MV-4-11 (cell line): Measurements from ENCODE around the gene CSRP2.
A peak's percentile ranks its signal among the peaks of the same experiment; 100 is the strongest.

ENCODE experiments used
- DNase-seq: peaks from one replicate; lab custom pipeline; 2025; lab: John Stamatoyannopoulos, UW

The CSRP2 gene

DNA sequence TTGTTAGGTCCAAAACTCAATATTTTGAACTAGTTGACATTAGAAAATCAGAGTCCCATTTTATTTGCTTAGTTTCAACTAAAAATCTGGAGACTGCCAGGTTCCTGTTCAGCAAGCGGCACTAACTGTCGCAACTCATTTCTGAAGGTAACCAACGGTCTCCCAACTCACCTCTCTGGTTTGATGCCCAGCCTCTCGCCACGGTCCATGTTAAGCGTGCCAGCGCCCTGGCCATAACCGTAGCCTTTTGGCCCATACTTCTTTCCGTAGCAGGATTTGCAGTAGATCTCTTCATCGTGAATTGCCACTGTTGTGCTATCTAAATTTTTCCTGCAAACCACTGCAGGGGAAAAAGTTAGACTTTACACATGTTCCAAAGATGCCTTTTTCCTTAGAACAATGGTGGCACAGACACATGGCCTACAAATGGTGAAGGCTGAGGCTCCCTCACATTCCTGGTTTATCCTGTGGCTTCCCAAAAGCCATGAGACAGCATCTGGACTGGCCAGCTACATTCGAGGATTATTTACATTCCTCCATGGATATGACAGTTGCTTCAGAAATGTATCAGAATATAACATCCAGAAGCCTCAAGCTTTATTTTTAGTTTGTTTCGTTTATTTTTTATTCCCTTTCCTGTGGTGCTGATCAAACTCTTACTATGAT, 15.7 kb downstream of the CSRP2 start:
- no peak for DNase-seq

DNA sequence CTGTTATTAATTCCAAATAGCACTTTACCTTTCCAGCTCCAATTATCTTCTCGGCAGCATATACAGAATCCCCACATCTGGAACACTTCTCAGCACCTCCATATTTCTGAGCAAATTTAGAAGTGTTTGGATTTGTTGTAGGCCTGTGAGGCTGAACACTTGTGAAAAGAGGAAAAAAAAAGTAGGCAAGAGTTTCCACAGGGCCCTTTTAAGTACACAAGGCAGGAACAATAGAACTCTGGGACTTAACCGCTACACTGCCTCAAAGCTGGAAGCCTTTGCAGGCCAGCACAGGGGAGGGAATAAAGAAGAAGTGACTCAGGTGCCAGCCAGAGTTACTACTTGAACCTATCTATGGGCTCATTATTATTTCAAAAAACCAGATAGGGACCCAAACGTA, 18.6 kb downstream of the CSRP2 start:
- no peak for DNase-seq

- DNase-seq: no peak
Observed at GRCh38 chr12:76859611-76860010, 19.2 kb downstream of the CSRP2 start.

GRCh38 chr12:76856018-76856644, 22.7 kb downstream of the CSRP2 start:
- no peak for DNase-seq

DNA sequence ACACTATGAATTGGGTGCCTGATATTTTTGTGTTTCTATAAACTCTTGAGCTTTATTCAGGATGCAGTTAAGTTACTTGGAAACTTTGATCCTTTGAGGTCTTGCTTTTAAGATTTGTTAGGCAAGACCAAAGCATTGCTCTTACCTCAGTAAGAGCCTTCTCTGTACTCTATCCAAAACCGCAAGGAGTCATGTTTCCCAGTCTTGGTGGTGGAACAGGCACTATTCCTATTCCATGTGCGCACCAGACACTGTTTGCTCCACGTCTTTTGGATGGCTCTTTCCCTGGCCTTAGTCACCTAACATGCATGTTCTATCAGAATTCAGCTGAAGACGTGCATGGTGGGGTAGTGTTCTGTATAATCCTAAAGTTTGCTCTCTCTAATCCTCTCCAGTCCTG, 23.5 kb downstream of the CSRP2 start:
- DNase-seq: no peak

- DNase-seq: no peak
Observed at GRCh38 chr12:76852106-76852505, 26.7 kb downstream of the CSRP2 start.

- no peak for DNase-seq
Observed at GRCh38 chr12:76848132-76848531, 30.7 kb downstream of the CSRP2 start.

DNA sequence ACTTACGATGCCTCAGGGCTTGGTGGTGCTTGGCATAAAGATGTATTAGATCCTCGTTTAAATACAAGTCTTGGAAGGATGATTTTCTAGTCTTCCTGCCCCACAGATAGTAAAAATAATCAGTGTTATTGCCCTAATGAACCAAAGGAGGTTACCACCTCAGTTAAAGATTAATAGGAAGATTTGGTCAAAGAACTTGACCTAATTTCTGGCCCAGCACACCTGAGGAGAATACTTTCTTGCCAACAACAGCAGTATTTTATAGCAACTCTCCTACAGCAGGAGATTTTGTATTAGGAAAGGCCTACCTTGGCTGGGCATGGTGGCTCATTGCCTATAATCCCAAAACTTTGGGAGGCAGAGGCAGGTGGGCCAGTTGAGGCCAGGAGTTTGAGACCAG, 31.6 kb downstream of the CSRP2 start:
- no peak for DNase-seq

DNA sequence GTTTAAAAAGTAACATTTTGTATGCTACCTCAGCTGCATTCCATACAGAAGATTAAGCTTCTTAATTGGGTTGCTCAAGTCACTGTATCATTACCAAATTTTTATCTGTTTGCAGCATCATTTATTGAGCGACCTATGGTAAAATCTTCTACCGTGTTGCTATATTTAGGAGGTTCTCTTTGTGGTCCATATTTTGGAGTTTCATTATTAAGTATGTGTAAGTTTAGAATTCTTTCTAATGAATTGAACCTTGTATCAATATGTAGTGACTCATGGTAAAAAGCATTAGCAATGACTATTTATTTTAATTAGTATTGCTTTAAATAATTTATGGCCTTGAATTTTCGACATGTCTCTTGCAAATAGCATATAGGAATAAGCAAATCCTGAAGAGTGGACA, 42.2 kb downstream of the CSRP2 start:
- DNase-seq: no peak

- DNase-seq: no peak
Observed at GRCh38 chr12:76830436-76830835, 48.4 kb downstream of the CSRP2 start.

- peak; percentile 6 for DNase-seq
Observed at GRCh38 chr12:76820888-76821482, 57.8 kb downstream of the CSRP2 start.

DNA sequence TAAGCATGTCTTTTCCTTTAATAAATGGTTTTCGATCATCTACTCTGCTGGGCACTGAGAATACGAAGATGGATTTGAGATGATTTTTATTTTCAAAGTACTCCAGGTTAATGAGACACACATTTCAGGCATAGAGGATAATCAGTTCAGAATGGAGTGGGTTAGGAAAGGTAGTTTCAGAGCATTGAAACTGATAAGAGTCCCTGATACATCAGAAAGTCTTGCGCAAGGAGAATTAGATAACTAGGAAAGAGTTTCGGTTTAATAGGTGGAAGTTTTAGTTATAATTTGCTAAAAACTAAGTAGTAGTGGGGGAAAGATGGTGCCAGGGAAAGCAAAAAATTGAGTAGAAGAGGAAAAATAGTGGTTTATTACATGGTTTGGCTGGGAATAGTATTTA, 64.8 kb downstream of the CSRP2 start:
- DNase-seq: no peak

DNA sequence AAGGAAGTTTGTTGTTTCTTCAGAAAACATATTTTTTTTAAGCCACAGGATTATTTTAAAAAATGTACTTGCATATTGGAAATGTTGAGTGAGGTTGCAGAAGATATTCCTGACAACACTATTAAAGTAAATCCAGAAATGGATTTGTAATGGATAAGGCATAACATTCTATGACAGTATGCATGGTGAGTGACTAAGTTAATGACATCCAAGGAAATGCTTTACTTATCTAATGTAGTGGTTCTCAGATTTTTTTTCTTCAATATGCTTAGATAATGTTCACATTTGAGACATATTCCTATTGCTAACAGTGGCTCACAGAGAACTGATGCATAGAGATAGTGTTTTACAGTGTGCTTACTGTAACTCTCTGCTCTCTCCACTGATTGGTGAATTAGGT, 65.6 kb downstream of the CSRP2 start:
- DNase-seq: no peak

DNA sequence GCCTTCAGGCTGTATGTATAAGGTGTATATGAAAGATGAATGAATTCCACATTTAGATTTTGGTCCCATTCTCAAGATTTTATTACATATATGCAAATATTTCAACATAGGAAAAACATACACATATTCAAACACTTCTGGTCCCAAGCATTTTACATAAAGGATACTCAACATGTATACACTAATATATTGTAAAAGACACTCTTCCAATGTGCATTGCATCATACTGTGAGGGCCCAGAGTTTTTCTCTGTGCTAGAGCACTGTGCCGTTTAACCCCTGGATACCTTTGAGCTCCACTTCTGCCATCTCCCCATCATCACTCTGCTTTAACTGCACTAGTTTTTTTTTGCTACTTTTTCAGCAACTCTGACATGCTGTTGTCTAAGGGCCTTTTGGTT, 66.8 kb downstream of the CSRP2 start:
- no peak for DNase-seq

DNA sequence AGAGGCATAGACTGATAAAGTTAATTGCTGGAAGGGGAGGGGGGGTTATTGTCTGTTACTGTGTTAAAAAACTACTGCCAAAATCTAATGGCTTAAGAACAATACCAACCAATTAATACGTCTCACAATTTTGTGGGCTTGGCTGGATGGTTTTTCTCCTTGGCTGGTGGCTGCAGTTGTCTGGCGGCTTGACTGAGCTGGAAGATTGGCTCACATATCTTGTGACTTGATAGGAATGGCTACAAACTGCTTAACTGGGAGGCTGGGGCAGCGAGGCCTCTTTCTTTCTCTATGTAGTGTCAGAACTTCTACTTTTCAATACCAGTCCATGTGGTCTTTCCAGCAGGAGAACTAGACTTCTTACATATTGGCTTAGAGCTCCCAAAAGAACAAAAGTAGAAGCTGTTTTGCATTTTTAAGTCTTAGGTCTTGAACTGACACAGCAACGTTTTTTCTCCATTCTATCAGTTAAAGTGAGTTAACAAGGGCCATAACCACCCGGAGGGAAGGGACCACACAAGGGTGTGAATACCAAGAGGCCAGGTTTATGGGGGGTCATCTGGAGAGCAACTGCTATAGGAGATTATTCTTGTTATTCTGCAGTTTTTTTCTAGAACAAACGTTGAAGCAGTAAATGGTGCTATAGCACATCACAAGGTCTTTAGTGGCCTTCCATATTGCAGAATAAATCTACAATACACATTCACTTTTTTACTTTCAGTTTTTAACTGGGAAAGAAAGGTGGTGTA, 68.0 kb downstream of the CSRP2 start:
- DNase-seq: no peak
